Mononuclear cell (primary cell): ENCODE data around the gene PLEKHB2. TPM values are rescaled to one million over a fixed set of nuclear protein-coding genes. Genes with fewer than 3 reads are reported as not detected.
"Not testable (repeated sequence)": the region's sequence is repeated elsewhere in the genome, so short reads cannot be mapped to it uniquely, and the experiment has no call there.

Experiments
- H3K27me3 ChIP-seq: 2 replicates; pipeline ENCODE4 v1.6.0; 2011; ENCODE audit warnings: low read length, control low read depth; ENCODE audit not compliant: insufficient read depth
- H3K4me1 ChIP-seq: 2 replicates; pipeline ENCODE4 v1.5.1; 2011; ENCODE audit warnings: mild to moderate bottlenecking, low read length, control low read depth; ENCODE audit not compliant: insufficient read depth
- H3K4me3 ChIP-seq: 2 replicates; pipeline ENCODE4 v1.5.1; 2011; ENCODE audit warnings: mild to moderate bottlenecking, low read length, moderate library complexity
- H3K9me3 ChIP-seq: 2 replicates; pipeline ENCODE4 v1.5.1; 2011; ENCODE audit warnings: low read depth, mild to moderate bottlenecking, control low read depth, low read length
- total RNA-seq: library from RNA; depleted of rRNA; stranded (reverse); fragments of >200 nt; gene quantifications from one replicate; pipeline ENCODE4 v1.2.3, GENCODE V29; 2012

The PLEKHB2 gene
- total RNA-seq, 1 donor = 105 TPM

GRCh38 chr2:131196186-131196585, 91.0 kb downstream of the PLEKHB2 start:
- not testable (repeated sequence) for H3K4me1 ChIP-seq, H3K27me3 ChIP-seq, H3K4me3 ChIP-seq, H3K9me3 ChIP-seq

Other genes with a start within 250 kb of the PLEKHB2 start
- 68.5 TPM for gene FAM168B, start 11.9 kb upstream of the PLEKHB2 start, total RNA-seq
- not detected for gene POTEE, start 104.2 kb downstream of the PLEKHB2 start, total RNA-seq